ENCODE data around the gene ZMYND8. TPM values are rescaled to one million over a fixed set of nuclear protein-coding genes. Genes with fewer than 3 reads are reported as not detected.

Gene ZMYND8
- total and polyA plus RNA-seq, 10 of the 15 experiments (the other 5 are each of a cell fraction or from before 2014, with no cell fraction given) = 12.9 to 54.8 (median 23.1) TPM

DNA sequence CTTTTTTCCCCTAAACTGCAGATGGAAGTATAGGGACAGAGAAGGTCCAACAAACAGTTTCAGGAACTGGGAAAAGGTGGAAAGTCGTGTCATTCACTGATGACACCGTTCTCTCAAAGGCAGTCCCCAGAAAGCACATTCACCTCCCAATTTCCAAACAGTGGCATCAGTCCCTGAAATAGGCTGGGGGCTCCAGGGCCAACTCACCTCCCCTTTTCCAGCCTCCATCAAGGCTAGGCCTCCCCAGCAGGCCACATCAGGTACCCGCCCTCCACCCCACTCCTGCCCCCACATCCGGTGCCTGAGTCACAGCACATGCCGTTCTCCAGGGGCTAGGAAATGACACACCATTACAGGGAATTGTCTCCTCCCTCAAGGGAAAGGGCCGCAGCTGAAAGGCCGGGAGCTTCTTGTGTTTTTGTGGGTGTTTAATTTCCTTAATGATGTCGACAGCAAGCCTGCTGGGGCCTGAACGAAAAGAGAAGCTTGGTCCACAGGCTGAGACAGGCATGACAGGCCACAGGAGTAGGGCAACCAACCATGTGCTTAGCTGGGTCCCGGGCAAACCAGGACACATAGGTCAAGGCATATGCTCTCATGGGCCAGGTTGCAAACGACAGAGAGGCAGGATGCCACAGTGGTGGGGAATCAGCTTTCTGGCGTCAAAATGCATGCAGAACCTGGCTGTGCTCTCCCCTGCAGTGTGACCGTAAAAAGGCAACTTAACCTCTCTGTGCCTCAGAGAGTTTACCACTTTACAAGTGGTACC, 39.2 kb downstream of the ZMYND8 start (continued):
- TF ChIP-seq ZSCAN29 (IDR thresholded peaks at IDR 0.05) (no peak), PBX3 (IDR thresholded peaks at IDR 0.05; ENCODE audit: insufficient replicate concordance, low read depth, low read length) (no peak), BRCA1 (IDR thresholded peaks at IDR 0.05; ENCODE audit: low read depth, low read length) (no peak), IRF3 (IDR thresholded peaks at IDR 0.05) (no peak), IKZF1 (conservative IDR thresholded peaks at IDR 0.05) (no peak), WRNIP1 (IDR thresholded peaks at IDR 0.05; ENCODE audit: borderline replicate concordance, low read depth, low read length) (no peak), EED (IDR thresholded peaks at IDR 0.05; ENCODE audit: low read depth) (peak; percentile 63; the same call in 1 of the 2 replicates), CBX3 (IDR thresholded peaks at IDR 0.05; ENCODE audit: borderline replicate concordance, low read depth) (no peak), YBX1 (IDR thresholded peaks at IDR 0.05) (no peak), EGR1 (IDR thresholded peaks at IDR 0.05; ENCODE audit: borderline replicate concordance in 1 of 2, low read depth in 2 of 2, low read length in 2 of 2) (0 out of 3 replicates have a peak, but pooled peaks of 1 of the 2 experiments have one; percentile 3), SMAD1 (IDR thresholded peaks at IDR 0.05; ENCODE audit: low read depth, partially characterized antibody) (no peak), KDM1A (IDR thresholded peaks at IDR 0.05; ENCODE audit: borderline replicate concordance) (no peak), NFYB (IDR thresholded peaks at IDR 0.05; ENCODE audit: insufficient read depth, low read depth, low read length) (no peak), CHD4 (IDR thresholded peaks at IDR 0.05) (no peak), TCF7 (IDR thresholded peaks at IDR 0.05; ENCODE audit: borderline replicate concordance) (no peak), ATF7 (IDR thresholded peaks at IDR 0.05; ENCODE audit: low read depth) (no peak)

Measured in GM12878 (cell line).